Endometrial microvascular endothelial cells (primary cell): Measurements from ENCODE around the gene GLP1R. TPM values are rescaled to one million over a fixed set of nuclear protein-coding genes. Genes with fewer than 3 reads are reported as not detected.
"Not testable (repeated sequence)": the region's sequence is repeated elsewhere in the genome, so short reads cannot be mapped to it uniquely, and the experiment has no call there.

Experiments
- in situ Hi-C: cut with HindIII; loops from 2 replicates; pipeline ENCODE4 v1.10.0; 2017; ENCODE audit warnings: low sequenced_read_pairs, low pct_unique_long_range_greater_than_20kb; ENCODE audit errors: inconsistent ontology term
- total RNA-seq: library from RNA; depleted of rRNA; stranded (reverse); fragments of >200 nt; gene quantifications from one replicate; pipeline ENCODE4 v1.2.3, GENCODE V29; 2015; ENCODE audit errors: inconsistent ontology term

The GLP1R gene
- total RNA-seq, 1 donor from 2014 or later: not detected

GRCh38 chr6:39107034-39107433, 58.5 kb downstream of the GLP1R start:
- in situ Hi-C loops: no loop called here

DNA sequence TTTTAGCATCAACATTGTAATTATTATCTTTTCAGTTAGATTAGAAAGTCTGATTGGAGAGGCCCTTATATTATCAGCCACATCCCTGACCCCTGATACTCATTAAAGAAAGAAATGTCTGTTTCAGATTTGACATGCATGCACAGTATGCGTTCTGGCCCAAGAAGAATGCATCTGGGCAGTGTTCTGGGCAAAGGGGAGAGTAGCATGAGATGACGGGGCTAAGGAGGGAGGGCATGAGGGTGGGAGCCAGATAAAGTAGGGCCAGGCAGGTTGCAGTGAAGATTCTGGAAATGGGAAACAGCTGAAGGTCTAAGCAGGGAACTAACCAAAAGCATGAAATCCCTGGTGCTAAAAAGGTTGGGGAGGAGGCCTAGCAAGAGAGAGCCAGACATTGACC, 59.1 kb downstream of the GLP1R start:
- in situ Hi-C loops: no loop called here

GRCh38 chr6:39108041-39108839, 59.7 kb downstream of the GLP1R start:
- in situ Hi-C loops: no loop called here

GRCh38 chr6:39111280-39111679, 62.7 kb downstream of the GLP1R start:
- in situ Hi-C loops: no loop called here

DNA sequence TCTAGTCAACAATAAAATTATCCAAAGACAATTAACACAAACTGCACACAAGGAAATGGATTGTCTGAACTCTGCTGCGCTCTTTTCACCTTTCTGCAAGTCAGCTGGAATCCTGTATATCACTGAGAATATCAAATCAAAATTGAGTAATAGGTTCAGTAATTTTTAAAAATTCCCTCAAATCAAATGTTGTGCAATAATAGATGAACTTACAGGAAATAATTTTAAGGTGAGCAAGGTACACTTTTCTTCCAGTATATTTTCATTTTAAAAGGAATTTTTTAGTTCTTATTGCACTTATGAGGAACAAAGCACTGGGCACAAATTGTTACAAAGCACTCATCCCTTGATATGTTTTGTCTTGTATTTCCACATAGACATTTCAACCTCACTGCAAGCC, 65.2 kb downstream of the GLP1R start:
- in situ Hi-C loops: no loop called here

DNA sequence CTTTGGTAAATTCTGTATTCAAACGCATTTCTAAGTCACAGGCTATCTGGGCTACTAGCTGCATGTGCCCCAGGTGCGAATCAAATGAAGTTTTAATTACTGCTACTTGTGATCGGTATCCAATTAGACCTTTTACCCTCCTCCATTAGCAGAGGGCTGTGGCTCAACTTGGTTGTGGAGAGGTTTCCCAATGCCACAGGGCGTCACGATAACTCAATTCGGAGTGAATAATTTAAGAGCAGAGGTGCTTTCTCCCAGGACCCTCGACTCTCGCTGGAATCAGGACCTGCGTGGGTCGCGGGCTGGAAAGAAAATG, 65.8 kb downstream of the GLP1R start:
- in situ Hi-C loops: no loop called here

DNA sequence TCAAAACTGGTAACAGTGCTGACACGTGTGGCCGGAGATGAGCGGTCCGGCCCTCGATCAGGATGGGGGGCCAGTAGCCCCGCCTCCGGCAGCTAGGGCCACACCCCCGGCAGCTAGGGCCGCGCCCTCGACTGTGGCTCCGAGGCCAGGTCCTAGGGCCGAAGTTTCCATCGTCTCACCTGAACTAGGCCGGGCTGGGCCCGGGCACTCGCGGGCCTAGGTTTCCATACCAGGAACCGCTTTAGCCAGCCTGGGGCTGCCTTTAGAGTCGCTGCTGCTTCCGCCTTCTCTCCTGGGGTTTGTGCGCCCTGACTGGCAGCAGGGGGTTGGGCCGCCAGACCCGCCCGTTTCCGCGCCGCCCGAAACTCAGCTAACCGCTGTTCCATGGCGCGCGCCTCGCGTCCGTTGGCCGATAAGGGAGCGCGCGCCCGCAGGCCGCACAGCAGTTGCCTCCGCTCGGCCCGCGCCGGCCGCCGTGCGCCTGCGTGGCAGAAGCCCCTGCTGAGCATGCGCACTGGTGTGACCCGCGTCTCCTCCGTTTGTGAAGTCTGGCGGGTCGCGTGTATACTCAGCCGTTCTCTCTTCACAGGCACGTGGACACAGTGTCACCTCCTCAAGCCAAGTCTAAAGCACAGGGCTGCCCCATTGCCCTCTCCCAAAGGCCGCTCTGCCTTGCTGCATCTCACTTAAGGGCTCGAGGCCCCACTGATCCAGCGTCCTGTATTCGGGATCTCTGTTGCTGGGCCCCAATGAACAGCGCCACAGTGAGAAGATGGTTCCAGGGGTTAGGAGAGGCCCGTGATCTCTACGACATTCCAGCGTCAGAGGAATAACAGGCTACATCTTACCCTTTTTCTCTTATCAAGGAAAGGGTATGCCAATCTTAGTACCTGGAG, 66.4 kb downstream of the GLP1R start, which contains the start of gene SAYSD1:
TSS of gene SAYSD1 (minus strand) at position 483 of the 896 bp plus-strand sequence. CDS start at position 386, 97 bp downstream.
- in situ Hi-C loops: no loop called here

GRCh38 chr6:39118921-39119320, 70.3 kb downstream of the GLP1R start:
- in situ Hi-C loops: no loop called here

DNA sequence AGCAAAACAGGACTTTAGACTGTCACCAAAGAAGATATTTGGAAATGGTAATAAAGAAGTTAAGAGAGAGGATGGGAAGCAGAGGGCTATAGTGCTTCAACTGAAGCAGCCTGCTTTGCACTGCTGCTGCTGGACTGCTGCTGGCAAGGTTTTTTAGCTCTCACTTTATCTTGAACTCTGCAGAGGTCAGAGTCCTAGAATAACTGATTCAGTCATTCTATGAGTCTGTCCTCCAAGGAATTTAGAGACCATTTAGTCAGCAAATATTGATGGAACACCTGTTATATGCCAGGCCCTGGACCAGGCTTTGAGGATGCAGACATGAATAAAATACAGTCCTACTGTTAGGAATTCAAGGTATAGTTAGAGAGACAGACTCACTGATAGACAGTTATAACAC, 75.5 kb downstream of the GLP1R start:
- in situ Hi-C loops: no loop called here

- in situ Hi-C loops: no loop called here
Measured at GRCh38 chr6:39128106-39128505, 79.5 kb downstream of the GLP1R start.

- in situ Hi-C loops: no loop called here
Measured at GRCh38 chr6:39128832-39129231, 80.3 kb downstream of the GLP1R start.

DNA sequence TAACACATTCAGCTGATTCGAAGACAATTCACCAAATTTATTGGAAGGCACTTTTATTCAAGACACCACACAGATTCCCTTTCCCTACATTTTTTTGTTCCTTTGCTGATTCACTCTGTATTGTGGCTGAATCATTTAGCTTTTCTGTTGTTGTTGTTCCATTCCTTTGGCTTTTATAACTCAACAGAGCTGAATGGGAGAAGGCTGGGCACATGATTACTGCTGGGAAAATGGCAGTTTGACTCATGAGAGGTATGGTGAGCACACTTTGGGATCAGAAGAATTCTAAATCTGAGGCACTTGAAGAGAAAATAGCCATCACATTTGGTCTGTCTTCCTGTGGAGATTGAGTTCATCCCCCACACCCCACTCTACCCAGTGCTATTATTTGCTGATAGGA, 82.1 kb downstream of the GLP1R start:
- in situ Hi-C loops: no loop called here

DNA sequence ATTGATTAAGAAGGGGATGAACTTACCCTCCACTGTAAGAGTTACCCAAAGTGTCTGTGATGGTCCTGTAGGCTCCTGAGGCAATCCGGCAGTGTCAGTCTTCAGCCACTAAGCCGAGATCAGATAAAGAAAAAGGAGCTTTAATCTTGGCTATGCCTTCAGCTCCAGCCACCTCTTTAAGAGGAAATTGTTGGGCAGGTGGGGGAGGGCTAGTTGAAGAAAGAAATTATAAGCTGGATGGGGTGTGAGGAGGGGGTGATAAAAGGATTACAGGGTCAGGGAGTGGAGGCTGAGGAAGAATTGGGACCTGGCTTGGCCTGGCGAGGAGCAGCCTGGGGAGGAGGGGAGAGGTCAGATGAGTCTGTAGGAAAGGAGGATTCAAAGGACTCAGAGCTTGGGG, 86.2 kb downstream of the GLP1R start:
- in situ Hi-C loops: not testable (repeated sequence)

GRCh38 chr6:39136207-39136606, 87.6 kb downstream of the GLP1R start:
- in situ Hi-C loops: not testable (repeated sequence)

DNA sequence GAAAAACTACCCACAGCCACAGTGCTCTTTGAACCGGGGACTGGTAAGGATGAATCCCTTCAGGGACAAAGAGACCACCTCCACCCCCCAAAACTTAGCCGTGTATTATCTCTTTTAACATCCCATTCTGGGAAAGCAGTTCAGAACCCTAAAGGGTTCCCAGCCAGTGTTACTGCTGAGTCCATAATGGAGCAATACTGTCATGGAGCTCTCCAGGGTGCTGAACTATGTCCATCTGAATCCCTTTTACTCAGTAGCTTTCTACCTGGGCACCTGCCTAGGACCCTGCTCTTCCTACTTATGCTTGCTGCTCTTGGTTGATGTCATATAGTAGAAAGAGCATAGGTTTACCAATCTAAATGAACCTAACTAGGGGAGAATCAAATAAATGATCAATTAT, 88.7 kb downstream of the GLP1R start:
- in situ Hi-C loops: no loop called here

Other genes with a start within 250 kb of the GLP1R start
- gene SAYSD1, start 66.4 kb downstream of the GLP1R start, total RNA-seq: 17.8 TPM
- gene KCNK5, start 180.7 kb downstream of the GLP1R start, total RNA-seq: not detected